C4-2B (cell line): ENCODE data around the gene RRBP1.

ENCODE experiments used
- CTCF ChIP-seq: fragments of 450-650 bp; conservative IDR thresholded peaks from 2 replicates; pipeline ENCODE4 v1.5.1; 2017; ENCODE audit warnings: mild to moderate bottlenecking
- ZFX ChIP-seq: fragments of 450-650 bp; IDR thresholded peaks from 2 replicates; pipeline ENCODE4 v1.6.1; 2017

- no peak for TF ChIP-seq CTCF
- no peak for TF ChIP-seq ZFX
Measured at GRCh38 chr20:17587824-17588223, 94.2 kb downstream of the RRBP1 start.
